ENCODE data around the gene DCLK1.

Gene DCLK1

GRCh38 chr13:36038785-36039555 lies 92.2 kb downstream of the DCLK1 start:
- DNase-seq (ENCODE audit: low read depth in 3 of 3): no peak

GRCh38 chr13:36033035-36033434 lies 98.1 kb downstream of the DCLK1 start:
- no peak for DNase-seq (ENCODE audit: low read depth in 3 of 3)

GRCh38 chr13:36031490-36031889 lies 99.7 kb downstream of the DCLK1 start:
- DNase-seq (ENCODE audit: low read depth in 3 of 3): no peak

- DNase-seq (ENCODE audit: low read depth in 3 of 3): no peak
Measured at GRCh38 chr13:36030670-36031331, 100.4 kb downstream of the DCLK1 start.

GRCh38 chr13:36029166-36029565 lies 102.0 kb downstream of the DCLK1 start:
- DNase-seq (ENCODE audit: low read depth in 3 of 3): no peak

GRCh38 chr13:36028359-36029025 lies 102.7 kb downstream of the DCLK1 start:
- no peak for DNase-seq (ENCODE audit: low read depth in 3 of 3)

- no peak for DNase-seq (ENCODE audit: low read depth in 3 of 3)
Measured at GRCh38 chr13:36026531-36026930, 104.7 kb downstream of the DCLK1 start.

- DNase-seq (ENCODE audit: low read depth in 3 of 3): no peak
Measured at GRCh38 chr13:36014763-36015162, 116.4 kb downstream of the DCLK1 start.

- no peak for DNase-seq (ENCODE audit: low read depth in 3 of 3)
Measured at GRCh38 chr13:36006894-36007675, 124.1 kb downstream of the DCLK1 start.

- no peak for DNase-seq (ENCODE audit: low read depth in 3 of 3)
Measured at GRCh38 chr13:36006347-36006746, 124.8 kb downstream of the DCLK1 start.

- DNase-seq (ENCODE audit: low read depth in 3 of 3): no peak
Measured at GRCh38 chr13:36001561-36001960, 129.6 kb downstream of the DCLK1 start.

- no peak for DNase-seq (ENCODE audit: low read depth in 3 of 3)
Measured at GRCh38 chr13:36000028-36000427, 131.2 kb downstream of the DCLK1 start.

- no peak for DNase-seq (ENCODE audit: low read depth in 3 of 3)
Measured at GRCh38 chr13:35996360-35996759, 134.8 kb downstream of the DCLK1 start.

- DNase-seq (ENCODE audit: low read depth in 3 of 3): no peak
Measured at GRCh38 chr13:35995136-35995535, 136.0 kb downstream of the DCLK1 start.

GRCh38 chr13:35994131-35994966 lies 136.8 kb downstream of the DCLK1 start:
- DNase-seq (ENCODE audit: low read depth in 3 of 3): no peak

- no peak for DNase-seq (ENCODE audit: low read depth in 3 of 3)
Measured at GRCh38 chr13:35993686-35994085, 137.5 kb downstream of the DCLK1 start.

- no peak for DNase-seq (ENCODE audit: low read depth in 3 of 3)
Measured at GRCh38 chr13:35992964-35993363, 138.2 kb downstream of the DCLK1 start.

GRCh38 chr13:35990196-35990595 lies 141.0 kb downstream of the DCLK1 start:
- no peak for DNase-seq (ENCODE audit: low read depth in 3 of 3)

GRCh38 chr13:35988648-35989081 lies 142.5 kb downstream of the DCLK1 start:
- no peak for DNase-seq (ENCODE audit: low read depth in 3 of 3)

GRCh38 chr13:35987572-35988513 lies 143.3 kb downstream of the DCLK1 start:
- DNase-seq (ENCODE audit: low read depth in 3 of 3): no peak
